Mesendoderm (in vitro differentiated cells): ENCODE results near the gene RRP1. TPM values are rescaled to one million over a fixed set of nuclear protein-coding genes. Genes with fewer than 3 reads are reported as not detected.

Source experiments
- DNase-seq: peaks from one replicate; pipeline ENCODE4 v3.0.0; 2013
- H2AK5ac ChIP-seq: 2 replicates; pipeline ENCODE4 v1.6.1; 2013; ENCODE audit warnings: low read length, inconsistent platforms
- H2BK120ac ChIP-seq: 2 replicates; pipeline ENCODE4 v1.6.1; 2013; ENCODE audit warnings: low read depth, mild to moderate bottlenecking, low read length, moderate library complexity, mixed read lengths
- H2BK15ac ChIP-seq: replicated peaks from 2 replicates; pipeline ENCODE4 v1.6.1; 2013; ENCODE audit warnings: low read depth, mild to moderate bottlenecking, moderate library complexity
- H2BK5ac ChIP-seq: 2 replicates; pipeline ENCODE4 v1.6.1; 2013; ENCODE audit warnings: low read length, inconsistent platforms
- H3K18ac ChIP-seq: 2 replicates; pipeline ENCODE4 v1.6.1; 2013; ENCODE audit warnings: mild to moderate bottlenecking, low read length, mixed read lengths
- H3K23ac ChIP-seq: one replicate; pipeline ENCODE4 v1.6.1; 2013; ENCODE audit warnings: low read length
- H3K27ac ChIP-seq: 2 replicates; pipeline ENCODE4 v1.5.1; 2013; ENCODE audit warnings: low read depth, mild to moderate bottlenecking, inconsistent platforms, low read length, moderate library complexity
- H3K27me3 ChIP-seq: 2 replicates; pipeline ENCODE4 v1.6.1; 2013; ENCODE audit warnings: low read length, control low read depth, mild to moderate bottlenecking, inconsistent platforms; ENCODE audit not compliant: insufficient read depth, poor library complexity
- H3K36me3 ChIP-seq: 2 replicates; pipeline ENCODE4 v1.6.1; 2013; ENCODE audit warnings: low read length, inconsistent platforms; ENCODE audit not compliant: control insufficient read depth, insufficient read depth
- H3K4ac ChIP-seq: one replicate; pipeline ENCODE4 v1.6.1; 2013; ENCODE audit warnings: low read depth, mild to moderate bottlenecking, low read length, moderate library complexity
- H3K4me1 ChIP-seq: 2 replicates; pipeline ENCODE4 v1.6.1; 2013; ENCODE audit warnings: low read depth, low read length, inconsistent platforms; ENCODE audit not compliant: control insufficient read depth
- H3K4me2 ChIP-seq: 2 replicates; pipeline ENCODE4 v1.6.1; 2013; ENCODE audit warnings: low read length
- H3K4me3 ChIP-seq: 2 replicates; pipeline ENCODE4 v1.5.1; 2013; ENCODE audit warnings: mild to moderate bottlenecking, low read length
- H3K56ac ChIP-seq: one replicate; pipeline ENCODE4 v1.6.1; 2013; ENCODE audit warnings: low read length
- H3K79me1 ChIP-seq: 2 replicates; pipeline ENCODE4 v1.6.1; 2013; ENCODE audit warnings: low read length, inconsistent platforms
- H3K79me2 ChIP-seq: 2 replicates; pipeline ENCODE4 v1.6.1; 2013; ENCODE audit warnings: mild to moderate bottlenecking, low read length; ENCODE audit not compliant: control insufficient read depth, insufficient read depth
- H3K9ac ChIP-seq: 2 replicates; pipeline ENCODE4 v1.6.1; 2013; ENCODE audit warnings: low read length, inconsistent platforms
- H4K5ac ChIP-seq: one replicate; pipeline ENCODE4 v1.6.1; 2013; ENCODE audit warnings: low read length
- H4K8ac ChIP-seq: one replicate; pipeline ENCODE4 v1.6.1; 2013; ENCODE audit warnings: low read depth, mild to moderate bottlenecking, control low read depth, low read length, moderate library complexity
- WGBS: extraction: QIAGEN DNeasy Blood & Tissue Kit; methylation state at CpG from one replicate; pipeline ENCODE4 v1.1.7; 2013; ENCODE audit warnings: low lambda C conversion rate, missing lambda C conversion rate; ENCODE audit not compliant: insufficient coverage; ENCODE audit errors: extremely low coverage; 5-methylcytosine and 5-hydroxymethylcytosine counted together
- small RNA-seq: library from polyadenylated mRNA; stranded (forward); fragments of <200 nt; extraction: miRNeasy Mini kit (QIAGEN cat#:217004); gene quantifications from one replicate; pipeline ENCODE3, GENCODE V24; 2013; ENCODE audit not compliant: insufficient read depth

The RRP1 gene

DNA sequence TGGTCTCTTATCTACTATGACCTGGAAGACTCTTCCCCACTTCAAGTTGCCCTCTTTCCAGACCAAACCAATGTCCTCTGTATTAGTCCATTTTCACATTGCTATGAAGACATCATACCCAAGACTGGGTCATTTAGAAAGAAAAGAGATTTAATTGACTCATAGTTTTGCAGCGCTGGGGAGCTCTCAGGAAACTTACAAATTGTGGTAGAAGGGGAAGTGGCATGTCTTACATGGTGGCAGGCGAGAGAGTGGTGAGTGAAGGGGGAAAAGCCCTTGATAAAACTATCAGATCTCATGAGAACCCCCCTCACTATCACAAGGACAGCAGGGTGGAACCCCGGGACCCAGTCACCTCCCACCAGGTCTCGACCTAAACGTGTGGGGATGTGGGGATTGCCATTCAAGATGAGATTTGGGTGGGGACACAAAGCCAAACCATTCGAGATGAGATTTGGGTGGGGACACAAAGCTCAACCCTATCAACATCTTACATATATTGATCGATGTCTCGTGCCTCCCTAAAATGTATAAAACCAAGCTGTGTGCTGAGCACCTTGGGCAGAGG is 61.4 kb downstream of the RRP1 start:
- Histone ChIP-seq H3K18ac (no peak overlapping the region), H3K4me2 (no peak overlapping the region), H3K4ac (no peak overlapping the region), H2AK5ac (no peak overlapping the region), H3K79me1 (no peaks in the 10 kb centered on the region), H3K27me3 (no peaks in the 10 kb centered on the region), H3K36me3 (no peaks in the 10 kb centered on the region), H3K4me1 (no peaks in the 10 kb centered on the region), H2BK5ac (no peak overlapping the region), H3K9ac (no peak overlapping the region), H3K79me2 (no peaks in the 10 kb centered on the region), H3K27ac (no peak overlapping the region), H3K4me3 (no peak overlapping the region), H3K23ac (no peak overlapping the region), H3K56ac (no peak overlapping the region), H2BK15ac (no peak overlapping the region), H4K5ac (no peak overlapping the region), H4K8ac (no peak overlapping the region), H2BK120ac (no peak overlapping the region)
- DNase-seq: no peak
- WGBS: no CpG with 5 or more reads among the region's 8 CpGs

DNA sequence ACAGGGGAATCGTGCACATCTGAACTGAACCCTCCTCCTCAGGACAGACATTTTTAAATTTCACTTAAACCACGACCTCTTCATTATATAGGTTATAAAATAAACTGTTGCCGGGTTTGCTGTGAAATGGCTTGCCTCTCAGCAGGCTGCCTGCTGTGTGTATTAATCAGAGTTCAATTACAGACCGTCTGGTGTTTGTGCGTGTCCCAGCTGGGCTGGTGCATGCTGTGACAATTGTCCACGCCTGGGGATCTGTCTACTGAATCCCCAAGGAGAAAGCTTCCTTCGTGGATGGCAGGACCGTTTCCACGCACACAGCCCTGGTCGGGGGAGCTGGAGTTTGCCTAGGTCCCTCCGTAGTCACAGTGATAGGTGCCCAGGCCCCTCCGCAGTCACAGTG is 62.2 kb downstream of the RRP1 start:
- Histone ChIP-seq H3K23ac (no peak overlapping the region), H2AK5ac (no peak overlapping the region), H4K8ac (no peak overlapping the region), H3K4me3 (no peak overlapping the region), H3K4ac (no peak overlapping the region), H3K27ac (no peak overlapping the region), H3K4me2 (no peak overlapping the region), H4K5ac (no peak overlapping the region), H2BK5ac (no peak overlapping the region), H3K4me1 (no peaks in the 10 kb centered on the region), H3K9ac (no peak overlapping the region), H3K79me2 (no peaks in the 10 kb centered on the region), H3K79me1 (no peaks in the 10 kb centered on the region), H3K36me3 (no peaks in the 10 kb centered on the region), H3K18ac (no peak overlapping the region), H2BK120ac (no peak overlapping the region), H2BK15ac (no peak overlapping the region), H3K27me3 (no peaks in the 10 kb centered on the region), H3K56ac (no peak overlapping the region)
- no CpG with 5 or more reads among the region's 12 CpGs for WGBS
- DNase-seq: no peak

DNA sequence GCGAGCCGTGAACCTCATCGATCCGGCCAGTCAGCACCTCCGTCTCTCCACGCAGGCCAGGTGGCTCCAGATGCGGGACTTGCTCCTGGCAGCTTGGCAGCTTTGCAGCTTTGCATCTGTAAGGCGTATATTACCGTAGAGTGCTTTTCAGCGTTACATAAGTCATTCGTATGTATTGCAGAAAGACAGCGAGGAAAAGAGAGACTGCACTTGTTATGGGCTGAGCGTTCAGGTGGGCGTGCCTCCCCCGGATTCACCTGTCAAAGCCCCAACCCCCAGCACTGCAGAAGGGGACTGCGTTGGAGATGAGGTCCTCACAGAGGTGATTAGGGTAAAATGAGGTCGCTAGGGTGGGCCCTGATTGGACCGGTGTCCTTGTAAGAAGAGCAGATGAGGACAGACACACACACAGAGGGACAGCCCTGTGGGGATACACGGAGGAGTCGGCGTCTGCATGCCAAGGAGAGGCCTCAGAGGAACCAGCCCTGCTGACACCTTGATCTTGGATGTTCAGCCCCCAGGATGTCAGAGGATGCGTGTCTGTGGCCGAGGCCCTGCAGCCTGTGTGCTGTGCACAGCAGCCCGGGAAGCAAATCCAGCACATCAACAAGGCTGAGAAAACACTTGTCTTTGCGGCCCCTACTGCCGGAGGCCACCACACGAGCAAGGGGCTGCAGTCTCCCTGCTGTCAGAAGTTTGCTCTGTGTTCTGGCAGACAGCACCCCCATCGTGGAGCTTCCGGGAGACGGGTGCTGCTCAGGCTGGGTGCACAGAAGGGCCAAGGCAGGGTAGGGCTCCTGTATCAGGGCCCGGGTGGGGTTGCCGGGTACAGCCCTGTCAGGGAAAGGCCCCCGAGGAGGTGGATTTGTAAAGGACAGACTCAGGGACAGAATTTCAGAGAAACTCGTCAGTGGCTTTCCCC is 64.7 kb downstream of the RRP1 start:
- Histone ChIP-seq H3K36me3 (no peaks in the 10 kb centered on the region), H4K8ac (no peak overlapping the region), H3K79me1 (no peaks in the 10 kb centered on the region), H3K27me3 (no peaks in the 10 kb centered on the region), H4K5ac (no peak overlapping the region), H3K27ac (no peak overlapping the region), H3K18ac (no peak overlapping the region), H3K9ac (no peak overlapping the region), H3K23ac (no peak overlapping the region), H2BK5ac (no peak overlapping the region), H2BK120ac (no peak overlapping the region), H3K4ac (no peak overlapping the region), H2BK15ac (no peak overlapping the region), H3K79me2 (no peaks in the 10 kb centered on the region), H3K56ac (no peak overlapping the region), H2AK5ac (no peak overlapping the region), H3K4me2 (no peak overlapping the region), H3K4me3 (no peak overlapping the region), H3K4me1 (no peaks in the 10 kb centered on the region)
- WGBS: no CpG with 5 or more reads among the region's 34 CpGs
- DNase-seq: no peak

Small RNA genes lying within 50 kb of the gene (small RNA-seq; reads per million reads assigned to genes)
- gene AP001052.1: not detected
